Mononuclear cell (primary cell): ENCODE data around the gene COL26A1. TPM values are rescaled to one million over a fixed set of nuclear protein-coding genes. Genes with fewer than 3 reads are reported as not detected.

Experiments
- H3K27me3 ChIP-seq: 2 replicates; pipeline ENCODE4 v1.6.0; 2011; ENCODE audit warnings: low read length, control low read depth; ENCODE audit not compliant: insufficient read depth
- H3K4me1 ChIP-seq: 2 replicates; pipeline ENCODE4 v1.5.1; 2011; ENCODE audit warnings: mild to moderate bottlenecking, low read length, control low read depth; ENCODE audit not compliant: insufficient read depth
- H3K4me3 ChIP-seq: 2 replicates; pipeline ENCODE4 v1.5.1; 2011; ENCODE audit warnings: mild to moderate bottlenecking, low read length, moderate library complexity
- H3K9me3 ChIP-seq: 2 replicates; pipeline ENCODE4 v1.5.1; 2011; ENCODE audit warnings: low read depth, mild to moderate bottlenecking, control low read depth, low read length
- total RNA-seq: library from RNA; depleted of rRNA; stranded (reverse); fragments of >200 nt; gene quantifications from one replicate; pipeline ENCODE4 v1.2.3, GENCODE V29; 2012

COL26A1 gene
- total RNA-seq, 1 donor = 0.21 TPM

DNA sequence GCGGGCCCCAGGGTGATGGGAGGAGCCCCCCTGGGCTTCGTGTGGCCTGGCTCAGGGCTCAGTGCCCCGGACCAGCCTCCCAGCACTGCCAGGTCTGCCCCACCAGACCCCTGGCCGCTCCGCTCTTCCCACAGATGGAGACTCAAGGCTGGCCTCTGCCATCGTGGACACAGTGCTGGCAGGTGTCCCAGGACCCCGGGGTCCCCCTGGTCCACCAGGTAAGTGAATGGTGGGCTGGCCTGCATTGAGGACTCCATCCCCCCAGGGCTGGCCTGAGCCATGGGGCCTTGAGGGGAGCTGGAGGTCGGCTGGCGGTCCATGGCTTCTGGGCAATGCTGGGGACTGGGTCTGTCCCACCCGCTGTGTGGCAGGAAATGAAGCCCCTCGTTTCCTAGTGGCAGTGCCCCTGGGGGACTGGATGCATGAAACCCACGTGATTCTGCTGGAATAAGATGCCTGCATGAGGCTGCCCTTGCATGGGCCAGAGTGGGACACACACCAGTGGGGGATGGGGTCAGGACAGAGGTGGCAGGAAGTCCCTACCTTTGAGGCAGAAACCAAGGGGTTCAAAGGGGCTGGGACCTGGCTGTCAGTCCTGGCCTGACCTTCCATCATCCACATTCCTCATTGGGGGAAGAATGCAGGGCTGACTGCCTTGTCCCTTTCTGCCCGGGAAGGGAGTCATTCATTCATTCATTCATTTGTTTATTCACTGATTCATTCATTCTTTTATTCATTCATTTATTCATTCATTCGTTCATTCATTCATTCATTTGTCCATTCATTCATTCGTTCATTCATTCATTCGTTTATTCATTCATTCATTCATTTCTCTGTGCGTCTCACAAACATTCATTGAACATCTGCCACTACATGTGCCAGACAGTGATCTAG lies 184.6 kb downstream of the COL26A1 start:
- Histone ChIP-seq H3K4me1 (no peaks in the 10 kb centered on the region), H3K4me3 (no peak overlapping the region), H3K27me3 (no peaks in the 10 kb centered on the region), H3K9me3 (no peaks in the 10 kb centered on the region)

GRCh38 chr7:101547916-101548661 lies 185.4 kb downstream of the COL26A1 start:
- Histone ChIP-seq H3K4me3 (no peak overlapping the region), H3K4me1 (no peaks in the 10 kb centered on the region), H3K27me3 (no peaks in the 10 kb centered on the region), H3K9me3 (no peaks in the 10 kb centered on the region)

GRCh38 chr7:101549734-101550133 lies 187.1 kb downstream of the COL26A1 start:
- no peaks in the 10 kb centered on the region for H3K9me3 ChIP-seq
- no peaks in the 10 kb centered on the region for H3K4me1 ChIP-seq
- H3K27me3 ChIP-seq = no peaks in the 10 kb centered on the region
- H3K4me3 ChIP-seq = no peak overlapping the region

DNA sequence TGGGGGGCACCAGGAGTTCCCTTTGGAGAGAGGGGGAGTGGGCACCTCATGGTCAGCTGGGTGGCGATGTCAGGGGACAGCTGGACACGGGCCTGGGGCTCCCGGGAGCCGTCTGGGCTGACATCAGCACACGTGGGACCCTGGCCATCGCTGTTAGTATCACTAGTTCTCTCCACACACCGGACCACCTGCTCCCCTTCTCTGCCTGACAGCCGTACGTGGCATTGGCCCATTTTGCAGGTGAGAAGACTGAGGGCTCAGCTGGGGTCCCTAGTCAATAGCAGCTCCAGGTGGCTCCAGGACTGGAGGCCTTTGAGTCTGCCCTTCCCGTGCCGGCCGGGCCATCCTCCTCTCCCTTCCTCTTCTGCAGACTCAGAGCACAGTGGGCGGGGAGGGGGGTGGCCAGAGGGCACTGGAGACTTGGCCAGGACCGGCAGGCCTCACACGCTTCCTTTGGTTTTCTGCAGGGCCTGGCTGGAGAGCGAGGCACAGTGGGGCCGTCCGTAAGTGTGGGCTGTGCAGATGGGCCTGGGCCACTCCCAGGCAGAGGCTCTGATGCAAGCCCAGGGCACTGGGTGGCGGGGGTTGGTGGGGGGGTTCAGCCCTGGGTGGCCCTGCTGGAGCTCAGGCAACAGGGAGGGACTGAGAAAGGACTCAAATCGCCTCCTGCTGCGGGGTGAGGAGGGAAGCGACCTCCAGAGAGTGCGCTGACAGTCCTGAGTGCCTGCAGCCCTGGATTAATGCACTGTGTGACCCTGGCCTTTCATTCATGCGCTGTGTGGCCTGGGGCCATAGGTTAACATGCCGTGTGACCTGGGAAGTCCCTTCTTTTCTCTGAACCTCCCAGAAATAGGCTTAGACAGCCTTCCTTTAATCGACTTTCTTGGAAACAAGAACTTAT lies 188.2 kb downstream of the COL26A1 start:
- no peak overlapping the region for H3K4me3 ChIP-seq
- no peaks in the 10 kb centered on the region for H3K27me3 ChIP-seq
- H3K4me1 ChIP-seq = no peaks in the 10 kb centered on the region
- no peaks in the 10 kb centered on the region for H3K9me3 ChIP-seq

DNA sequence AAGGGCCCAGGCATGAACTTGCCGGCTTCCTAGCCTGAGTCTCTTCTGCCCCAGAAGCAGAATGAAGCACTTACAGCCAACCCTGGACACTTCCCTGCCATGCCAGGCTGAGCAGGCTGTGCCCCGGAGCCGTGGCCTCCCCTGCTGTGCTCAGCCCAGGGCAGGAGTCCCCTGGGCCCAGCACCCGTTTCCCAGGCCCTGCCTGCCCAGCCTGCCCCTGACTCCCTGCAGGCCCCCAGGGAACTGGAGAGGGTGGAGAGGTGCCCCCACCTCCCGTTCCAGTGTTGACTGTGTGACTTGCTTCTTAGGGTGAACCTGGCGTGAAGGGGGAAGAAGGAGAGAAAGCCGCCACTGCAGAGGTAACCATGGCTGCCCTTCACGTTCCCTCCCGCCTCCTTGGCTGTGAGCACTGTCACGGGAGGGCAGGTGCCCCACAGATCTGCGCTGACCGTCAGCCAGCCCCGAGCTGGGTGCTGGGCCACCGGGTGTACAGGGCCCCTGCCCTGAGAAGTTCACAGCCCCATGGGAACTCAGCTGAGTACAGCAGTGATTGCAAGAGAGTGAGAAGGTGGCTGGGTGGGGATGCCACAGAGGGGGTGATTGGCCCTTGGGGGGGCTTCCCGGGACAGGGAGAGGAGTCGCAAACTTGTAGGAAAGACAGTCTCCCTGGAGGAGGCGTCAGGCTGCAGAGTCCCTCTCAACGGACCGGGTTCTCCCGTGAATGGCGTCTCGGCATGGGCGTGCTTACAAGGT lies 190.5 kb downstream of the COL26A1 start:
- Histone ChIP-seq H3K4me3 (no peak overlapping the region), H3K27me3 (no peaks in the 10 kb centered on the region)

DNA sequence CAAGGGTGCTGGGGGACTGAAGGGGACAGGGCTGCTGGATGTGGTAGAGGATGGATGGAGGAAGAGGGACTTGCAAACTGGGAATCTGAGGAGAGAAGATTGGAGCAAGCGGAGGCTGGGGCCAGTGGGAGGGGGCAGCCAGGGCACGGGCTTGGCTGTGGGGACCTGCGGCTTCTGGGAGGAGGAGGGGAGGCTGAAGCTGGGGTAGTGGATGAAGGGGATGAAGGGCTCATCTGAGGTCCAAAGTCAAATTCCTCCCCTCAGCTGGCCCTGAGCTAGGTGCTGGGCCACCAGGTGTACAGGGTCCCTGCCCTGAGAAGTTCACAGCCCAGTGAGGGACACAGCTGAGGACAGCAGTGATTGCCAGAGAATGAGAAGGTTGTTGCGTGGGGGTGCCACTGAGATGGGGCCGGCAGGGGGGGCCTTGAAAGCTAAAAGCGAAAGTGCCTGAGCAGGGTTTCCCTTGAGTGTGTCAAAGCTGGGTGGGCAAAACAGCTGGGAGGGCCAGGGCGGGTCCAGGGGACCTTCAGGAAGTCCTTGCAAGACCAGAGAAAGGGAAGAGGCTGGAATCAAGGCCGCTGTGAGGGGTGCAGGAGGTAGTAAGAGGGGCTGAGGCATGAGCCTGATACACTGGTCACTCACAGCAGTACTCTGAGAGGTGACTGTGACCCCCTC lies 191.2 kb downstream of the COL26A1 start:
- Histone ChIP-seq H3K27me3 (no peaks in the 10 kb centered on the region), H3K4me1 (no peaks in the 10 kb centered on the region), H3K9me3 (no peaks in the 10 kb centered on the region), H3K4me3 (no peak overlapping the region)

More for the DNA sequence above, 190.5 kb downstream of the COL26A1 start:
- H3K4me1 ChIP-seq = no peaks in the 10 kb centered on the region
- H3K9me3 ChIP-seq = no peaks in the 10 kb centered on the region

DNA sequence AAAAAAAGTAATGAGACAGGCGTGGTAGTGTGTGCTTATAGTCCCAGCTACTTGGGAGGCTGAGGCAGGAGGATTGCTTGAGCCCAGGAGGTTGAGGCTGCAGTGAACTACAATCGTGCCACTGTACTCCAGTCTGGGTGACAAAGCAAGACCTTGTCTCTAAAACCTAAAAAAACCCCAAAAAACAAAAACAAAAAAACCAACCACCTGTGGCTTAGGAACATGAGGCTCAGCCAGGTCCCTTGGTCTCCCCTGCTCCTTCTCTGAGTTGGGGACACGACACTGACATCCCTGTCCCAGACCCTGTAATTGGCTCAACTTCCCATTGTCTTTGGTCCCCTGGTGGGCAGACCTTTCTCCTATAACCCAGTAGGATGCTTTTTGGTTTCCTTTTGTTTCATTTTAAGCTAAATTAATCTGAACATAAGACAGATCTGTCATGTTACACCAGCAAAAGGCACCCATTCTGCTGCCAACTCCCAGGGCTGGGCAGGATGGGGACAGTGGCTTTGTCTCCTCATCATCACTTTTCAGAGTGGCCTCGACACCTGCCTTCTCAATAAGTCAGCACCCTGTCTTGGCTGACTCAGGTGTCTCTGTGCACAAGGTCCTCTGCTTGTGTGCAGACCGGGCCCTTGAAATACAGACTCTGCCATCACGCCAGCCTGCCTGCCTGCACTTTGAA lies 192.1 kb downstream of the COL26A1 start:
- H3K4me1 ChIP-seq = no peaks in the 10 kb centered on the region
- no peak overlapping the region for H3K4me3 ChIP-seq
- no peaks in the 10 kb centered on the region for H3K9me3 ChIP-seq
- H3K27me3 ChIP-seq = no peaks in the 10 kb centered on the region

- Histone ChIP-seq H3K4me1 (no peaks in the 10 kb centered on the region), H3K27me3 (no peaks in the 10 kb centered on the region), H3K4me3 (no peak overlapping the region), H3K9me3 (no peaks in the 10 kb centered on the region)
These were observed 192.7 kb downstream of the COL26A1 start for GRCh38 chr7:101555269-101555920.

GRCh38 chr7:101555921-101556275 lies 193.2 kb downstream of the COL26A1 start:
- Histone ChIP-seq H3K27me3 (no peaks in the 10 kb centered on the region), H3K4me3 (no peak overlapping the region), H3K9me3 (no peaks in the 10 kb centered on the region), H3K4me1 (no peaks in the 10 kb centered on the region)

DNA sequence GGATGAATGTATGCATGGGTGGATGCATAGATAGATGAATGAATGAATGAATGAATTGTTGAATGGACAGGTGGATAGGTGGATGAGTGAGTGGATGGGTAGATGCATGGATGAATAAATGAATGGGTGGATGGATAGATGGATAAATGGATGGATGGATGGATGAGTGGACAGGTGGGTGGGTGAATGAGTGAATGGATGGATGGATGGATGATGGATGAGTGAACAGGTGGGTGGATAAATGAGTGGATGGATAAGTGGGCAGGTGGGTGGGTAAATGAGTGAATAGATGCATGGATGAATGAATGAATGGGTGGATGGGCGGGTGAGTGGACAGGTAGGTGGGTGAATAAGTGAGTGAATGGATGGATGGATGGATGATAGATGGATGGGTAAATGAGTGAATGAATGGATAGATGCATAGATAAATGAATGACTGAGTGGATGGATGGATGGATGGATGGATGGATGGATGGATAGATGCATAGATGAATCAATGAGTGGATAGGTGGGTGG lies 193.8 kb downstream of the COL26A1 start:
- Histone ChIP-seq H3K9me3 (no peaks in the 10 kb centered on the region), H3K4me3 (no peak overlapping the region), H3K27me3 (no peaks in the 10 kb centered on the region), H3K4me1 (no peaks in the 10 kb centered on the region)

DNA sequence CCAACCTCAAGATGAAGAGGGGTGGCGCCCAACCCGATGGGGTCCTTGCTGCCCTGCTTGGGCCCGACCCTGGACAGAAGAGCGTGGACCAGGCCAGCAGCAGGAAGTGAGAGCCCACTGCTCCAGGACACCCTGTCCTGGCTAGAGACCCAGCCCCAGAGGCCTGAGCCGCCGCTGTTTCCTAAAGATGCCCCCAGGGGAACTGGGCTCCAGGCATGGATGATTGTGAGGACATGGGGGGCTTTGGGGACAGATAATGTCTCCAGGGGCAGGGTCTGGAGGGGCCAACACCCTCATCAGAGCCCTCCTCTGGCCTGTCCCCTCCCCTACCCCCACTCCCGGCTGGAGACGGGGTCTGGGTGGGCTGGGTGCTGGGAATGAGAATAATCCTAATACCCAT lies 194.7 kb downstream of the COL26A1 start:
- Histone ChIP-seq H3K4me3 (no peak overlapping the region), H3K4me1 (no peaks in the 10 kb centered on the region), H3K27me3 (no peaks in the 10 kb centered on the region), H3K9me3 (no peaks in the 10 kb centered on the region)

GRCh38 chr7:101557978-101558741 lies 195.5 kb downstream of the COL26A1 start:
- Histone ChIP-seq H3K9me3 (no peaks in the 10 kb centered on the region), H3K27me3 (no peaks in the 10 kb centered on the region), H3K4me1 (no peaks in the 10 kb centered on the region), H3K4me3 (no peak overlapping the region)
